Uterus (tissue), 4 donors: ENCODE measurements around the gene PDK2. TPM values are rescaled to one million over a fixed set of nuclear protein-coding genes. Genes with fewer than 3 reads are reported as not detected.

Source experiments
- DNase-seq, 2 donors: peaks; one replicate each; pipeline ENCODE4 v3.0.0-alpha.2; 2019 to 2020
- H3K27ac ChIP-seq, 2 donors: fragments of 200-600 bp; sonication (generic); 1 replicate in 1 of 2; 2 replicates in 1 of 2; pipeline ENCODE4 v1.5.1; 2016 to 2018
- H3K27me3 ChIP-seq, 2 donors: fragments of 200-600 bp; sonication (generic); one replicate each; pipeline ENCODE4 v1.5.1; 2018 to 2019; ENCODE audit warnings: control low read depth in 1 of 2
- H3K36me3 ChIP-seq, 2 donors: fragments of 200-600 bp; sonication (generic); one replicate each; pipeline ENCODE4 v1.5.1; 2019; ENCODE audit warnings: control low read depth in 1 of 2
- H3K4me1 ChIP-seq, 2 donors: fragments of 200-600 bp; sonication (generic); one replicate each; pipeline ENCODE4 v1.5.1; 2018 to 2019; ENCODE audit warnings: control low read depth in 1 of 2
- H3K4me3 ChIP-seq, 2 donors: fragments of 200-600 bp; sonication (generic); 1 replicate in 1 of 2; 2 replicates in 1 of 2; pipeline ENCODE4 v1.5.1; 2018 to 2019; ENCODE audit warnings: mild to moderate bottlenecking in 1 of 2
- H3K9me3 ChIP-seq, 2 donors: fragments of 200-600 bp; sonication (generic); one replicate each; pipeline ENCODE4 v1.5.1; 2019; ENCODE audit warnings: control low read depth in 1 of 2
- POLR2A ChIP-seq, 2 donors: fragments of 450-650 bp; IDR thresholded peaks; one replicate each; pipeline ENCODE4 v1.6.1; 2016; ENCODE audit warnings: antibody characterized with exemption in 2 of 2, mild to moderate bottlenecking in 1 of 2, moderate library complexity in 1 of 2
- intact Hi-C: fragments of 100-400 bp; cut with DNase I; formaldehyde crosslinking; loops from one replicate; pipeline ENCODE4 v1.15.1; 2023; ENCODE audit warnings: low total_unique reads
- total RNA-seq, 4 donors: library from RNA; depleted of rRNA in 3 of 4; stranded (reverse); fragments of >200 nt in 3 of 4; gene quantifications; one replicate each; pipeline versions ENCODE4 v1.1.0 to v1.2.4, GENCODE V29; 2014 to 2023
- TF ChIP-seq, protein P1 (sequence below), 4 experiments: fragments of 200-600 bp in 2 of 4; fragments of 450-650 bp in 2 of 4; sonication (generic) in 2 of 4; IDR thresholded peaks; one replicate each; pipeline ENCODE4 v1.5.1; 2016 to 2019; ENCODE audit warnings: antibody characterized with exemption in 4 of 4, mild to moderate bottlenecking in 2 of 4, moderate library complexity in 1 of 4
- donor health status: DM: yes; HTN: yes; CAD: no.

PDK2 gene
- total RNA-seq, 4 donors from 2014 or later, result 12.9 to 62.6 (median 32.4) TPM

DNA sequence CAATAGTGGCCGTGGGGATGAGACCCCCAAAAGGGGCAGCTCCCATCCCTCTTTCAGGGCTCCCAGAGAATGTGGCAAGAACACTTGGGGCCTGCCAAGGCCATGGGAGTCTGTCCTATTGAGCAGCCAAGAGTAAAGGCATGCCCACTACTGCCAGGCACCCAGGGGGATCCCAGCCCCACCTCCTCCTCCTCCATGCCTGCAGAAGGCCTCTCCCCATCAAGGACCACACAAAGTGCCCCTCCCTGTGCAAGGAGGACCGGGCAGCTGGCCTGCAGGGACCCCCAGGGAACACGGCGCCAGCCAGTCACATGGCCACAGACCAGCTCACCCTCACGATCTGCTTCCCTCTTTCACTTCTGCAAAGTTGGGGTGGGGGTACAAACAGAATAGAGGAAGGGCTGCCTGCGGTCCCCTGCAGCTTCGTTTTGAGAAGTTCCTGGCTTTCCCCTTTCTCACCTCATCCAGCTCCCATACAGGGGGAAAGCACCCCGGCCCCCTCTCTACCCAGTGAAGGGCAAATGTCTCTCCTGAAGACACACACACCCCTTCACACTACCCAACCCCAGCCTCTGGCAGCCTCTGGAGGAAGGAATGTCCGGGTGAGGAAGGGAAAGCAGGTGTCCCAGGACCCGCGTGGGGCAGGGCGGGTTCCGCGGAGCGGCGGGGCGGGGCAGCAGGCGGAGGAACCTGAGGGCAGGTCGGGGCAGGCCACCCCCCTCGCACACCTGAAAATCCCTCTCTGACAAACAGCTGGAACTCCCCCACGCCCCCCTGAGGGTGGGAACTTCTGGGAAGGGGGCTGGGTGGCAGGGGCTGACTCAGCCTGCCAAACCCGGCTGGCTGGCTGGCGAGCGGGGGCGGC is 53.3 kb downstream of the PDK2 start:
- no peaks in the 10 kb centered on the region for H3K27me3 ChIP-seq
- no peak for TF ChIP-seq POLR2A (IDR thresholded peaks at IDR 0.05)
- TF ChIP-seq, protein P1, sequence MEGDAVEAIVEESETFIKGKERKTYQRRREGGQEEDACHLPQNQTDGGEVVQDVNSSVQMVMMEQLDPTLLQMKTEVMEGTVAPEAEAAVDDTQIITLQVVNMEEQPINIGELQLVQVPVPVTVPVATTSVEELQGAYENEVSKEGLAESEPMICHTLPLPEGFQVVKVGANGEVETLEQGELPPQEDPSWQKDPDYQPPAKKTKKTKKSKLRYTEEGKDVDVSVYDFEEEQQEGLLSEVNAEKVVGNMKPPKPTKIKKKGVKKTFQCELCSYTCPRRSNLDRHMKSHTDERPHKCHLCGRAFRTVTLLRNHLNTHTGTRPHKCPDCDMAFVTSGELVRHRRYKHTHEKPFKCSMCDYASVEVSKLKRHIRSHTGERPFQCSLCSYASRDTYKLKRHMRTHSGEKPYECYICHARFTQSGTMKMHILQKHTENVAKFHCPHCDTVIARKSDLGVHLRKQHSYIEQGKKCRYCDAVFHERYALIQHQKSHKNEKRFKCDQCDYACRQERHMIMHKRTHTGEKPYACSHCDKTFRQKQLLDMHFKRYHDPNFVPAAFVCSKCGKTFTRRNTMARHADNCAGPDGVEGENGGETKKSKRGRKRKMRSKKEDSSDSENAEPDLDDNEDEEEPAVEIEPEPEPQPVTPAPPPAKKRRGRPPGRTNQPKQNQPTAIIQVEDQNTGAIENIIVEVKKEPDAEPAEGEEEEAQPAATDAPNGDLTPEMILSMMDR (IDR thresholded peaks at IDR 0.05), result peak in 2 of 4 experiments; percentile 10 to 32
- H3K4me3 ChIP-seq, result peak overlapping the region; percentile 48 to 91
- DNase-seq, result peak; percentile 50 to 65
- intact Hi-C loops, result no loop called here
- no peaks in the 10 kb centered on the region for H3K9me3 ChIP-seq
- peaks cover 0 to 23% of the 10 kb centered on the region in 2 donors for H3K4me1 ChIP-seq
- H3K27ac ChIP-seq, result peak overlapping the region; percentile 93 to 94
- H3K36me3 ChIP-seq, result no peaks in the 10 kb centered on the region

DNA sequence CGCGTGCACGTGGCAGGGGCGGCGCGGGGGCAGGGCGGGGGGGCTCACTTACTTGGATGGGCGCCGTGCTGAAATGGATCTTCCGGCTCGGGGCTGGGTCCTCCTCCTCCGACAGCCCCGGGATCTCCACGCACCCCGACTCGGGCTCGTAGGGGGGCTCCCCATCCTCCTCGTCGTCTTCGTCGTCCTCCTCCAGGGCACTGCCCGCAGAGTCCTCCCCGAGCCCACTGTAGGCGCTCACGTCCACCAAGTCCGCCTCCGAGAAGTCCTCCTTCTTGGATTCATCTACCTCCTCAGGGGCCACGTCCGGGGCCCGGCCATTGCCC is 53.9 kb downstream of the PDK2 start:
- H3K4me3 ChIP-seq, result peak overlapping the region; percentile 48 to 91
- TF ChIP-seq, protein P1 (IDR thresholded peaks at IDR 0.05), result no peak
- TF ChIP-seq POLR2A (IDR thresholded peaks at IDR 0.05), result no peak
- H3K4me1 ChIP-seq, result peaks cover 0 to 23% of the 10 kb centered on the region in 2 donors
- peak overlapping the region; percentile 93 to 94 for H3K27ac ChIP-seq
- no peaks in the 10 kb centered on the region for H3K36me3 ChIP-seq
- H3K27me3 ChIP-seq, result no peaks in the 10 kb centered on the region
- DNase-seq, result no peak
- H3K9me3 ChIP-seq, result no peaks in the 10 kb centered on the region
- intact Hi-C loops, result no loop called here

DNA sequence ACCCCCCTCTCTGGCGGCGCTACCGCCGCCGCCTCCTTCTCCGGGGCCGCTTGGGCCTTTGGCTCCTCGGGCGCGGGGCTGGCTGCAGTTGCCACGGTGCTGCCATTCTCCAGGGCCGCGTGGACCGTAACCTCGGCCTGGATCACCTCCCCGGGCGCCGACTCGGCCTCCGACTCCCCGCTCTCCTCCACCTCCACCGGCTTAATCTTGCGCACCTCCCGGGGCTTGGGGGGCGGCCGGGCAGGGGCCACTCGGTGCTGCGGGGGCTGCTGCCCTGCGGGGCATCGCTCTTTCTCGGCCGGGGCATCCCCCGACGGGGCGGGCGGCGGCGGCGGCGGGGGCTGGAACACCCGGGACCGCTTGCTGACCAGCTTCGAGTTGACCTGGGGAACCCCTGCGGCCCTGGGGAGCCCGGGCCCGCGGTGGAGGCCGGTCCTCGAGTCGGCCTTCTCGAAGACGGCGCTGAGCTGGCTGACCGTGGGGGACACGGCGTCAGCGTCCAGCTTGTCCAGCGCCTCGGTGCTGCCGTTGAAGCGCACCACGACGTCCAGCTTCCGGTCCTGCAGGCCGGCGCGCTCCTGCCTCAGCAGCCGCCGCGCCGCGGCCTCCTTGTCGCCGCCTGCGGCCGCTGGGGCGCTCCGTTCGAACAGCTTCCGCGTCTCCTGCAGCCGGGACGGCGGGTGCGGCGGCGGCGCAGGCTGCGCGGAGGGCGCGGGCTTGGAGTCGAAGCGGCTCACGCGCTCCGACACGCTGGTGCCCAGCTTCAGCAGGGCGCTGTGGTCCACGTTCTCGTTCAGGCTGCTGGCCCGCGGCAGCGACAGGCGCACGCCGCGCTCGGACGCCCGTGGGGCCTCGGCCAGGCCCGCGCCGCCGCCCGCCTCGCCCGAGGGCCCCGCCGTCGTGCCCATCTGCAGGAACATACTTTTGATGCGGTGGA is 54.5 kb downstream of the PDK2 start:
- H3K9me3 ChIP-seq, result no peaks in the 10 kb centered on the region
- intact Hi-C loops, result no loop called here
- peak in 1 of 2 donors; percentile 52 for DNase-seq
- TF ChIP-seq, protein P1 (IDR thresholded peaks at IDR 0.05), result peak in 2 of 4 experiments; percentile 28 to 41
- TF ChIP-seq POLR2A (IDR thresholded peaks at IDR 0.05), result no peak
- peak overlapping the region; percentile 93 to 94 for H3K27ac ChIP-seq
- peaks cover 0 to 23% of the 10 kb centered on the region in 2 donors for H3K4me1 ChIP-seq
- H3K4me3 ChIP-seq, result peak overlapping the region; percentile 48 to 91
- H3K36me3 ChIP-seq, result no peaks in the 10 kb centered on the region
- no peaks in the 10 kb centered on the region for H3K27me3 ChIP-seq

DNA sequence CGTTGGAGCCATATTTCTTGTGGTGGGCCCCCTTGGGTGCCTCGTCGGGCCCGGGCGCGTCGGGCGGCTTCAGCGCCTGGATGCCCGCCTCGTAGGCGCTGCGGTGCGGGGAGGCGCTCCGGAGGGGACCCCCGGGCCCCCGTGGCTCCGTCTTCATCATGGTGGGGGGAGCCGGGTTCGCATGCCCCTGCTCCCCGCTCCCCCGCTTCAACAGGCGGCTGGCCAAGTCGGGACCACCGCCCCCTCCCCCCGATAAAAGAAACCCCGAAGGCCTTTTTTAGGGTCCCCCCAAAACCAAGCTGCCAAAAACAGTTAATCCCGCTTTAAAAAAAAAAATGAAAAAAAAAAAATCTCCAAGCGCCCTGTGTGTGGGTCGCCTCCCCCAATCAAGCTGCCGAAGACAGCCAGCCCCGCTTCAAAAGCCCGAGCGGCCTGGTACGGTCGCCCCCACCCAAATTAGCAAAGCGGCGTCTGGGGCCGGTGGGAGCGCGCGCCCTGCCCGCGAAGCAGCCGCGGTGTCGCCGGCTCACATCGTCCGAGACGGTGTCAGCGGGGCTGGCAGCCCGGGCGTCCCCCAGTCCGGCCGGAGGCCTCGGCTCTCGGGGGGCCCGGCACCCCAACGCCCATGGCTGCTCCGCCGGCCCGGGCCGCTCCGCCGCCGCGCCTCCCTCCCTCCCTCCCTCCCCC is 55.3 kb downstream of the PDK2 start, which contains the start of gene PPP1R9B:
Gene PPP1R9B, minus strand, starts transcription at position 324 of the 687 bp plus-strand sequence. Its CDS starts 164 bp downstream, at position 160.
- intact Hi-C loops, result no loop called here
- Histone ChIP-seq H3K4me3 (peak within 1 kb of the TSS; percentile 48 to 91), H3K27ac (peak within 1 kb of the TSS; percentile 93 to 94), H3K36me3 (no peaks in the 10 kb centered on the region), H3K9me3 (no peaks in the 10 kb centered on the region), H3K27me3 (no peaks in the 10 kb centered on the region), H3K4me1 (peaks cover 3 to 23% of the 10 kb centered on the region in 2 donors)
- TF ChIP-seq POLR2A (IDR thresholded peaks at IDR 0.05), result no peak
- TF ChIP-seq, protein P1 (IDR thresholded peaks at IDR 0.05), result no peak
- peak in 1 of 2 donors; percentile 48 for DNase-seq
